ENCODE data around the gene ABLIM1.

DNA sequence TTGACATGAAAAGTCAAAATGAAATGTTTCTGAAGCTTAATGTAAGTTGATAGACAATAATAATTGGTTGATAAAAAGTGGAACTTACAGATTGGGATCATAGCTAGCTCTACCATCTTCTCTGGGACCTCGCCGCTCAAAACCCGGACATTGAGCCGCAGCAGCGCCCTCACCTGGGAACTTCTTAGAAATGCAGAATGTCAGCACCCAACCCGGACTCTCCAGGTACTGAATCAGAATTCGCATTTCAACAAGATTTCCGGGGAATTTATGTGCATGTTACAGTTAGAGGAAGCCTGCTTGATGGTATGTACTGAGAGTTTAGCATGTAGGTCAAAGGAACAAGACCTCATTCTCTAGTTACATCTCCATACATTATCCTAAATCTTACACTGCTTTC, 36.7 kb upstream of the ABLIM1 start:
- TF ChIP-seq, protein P1, sequence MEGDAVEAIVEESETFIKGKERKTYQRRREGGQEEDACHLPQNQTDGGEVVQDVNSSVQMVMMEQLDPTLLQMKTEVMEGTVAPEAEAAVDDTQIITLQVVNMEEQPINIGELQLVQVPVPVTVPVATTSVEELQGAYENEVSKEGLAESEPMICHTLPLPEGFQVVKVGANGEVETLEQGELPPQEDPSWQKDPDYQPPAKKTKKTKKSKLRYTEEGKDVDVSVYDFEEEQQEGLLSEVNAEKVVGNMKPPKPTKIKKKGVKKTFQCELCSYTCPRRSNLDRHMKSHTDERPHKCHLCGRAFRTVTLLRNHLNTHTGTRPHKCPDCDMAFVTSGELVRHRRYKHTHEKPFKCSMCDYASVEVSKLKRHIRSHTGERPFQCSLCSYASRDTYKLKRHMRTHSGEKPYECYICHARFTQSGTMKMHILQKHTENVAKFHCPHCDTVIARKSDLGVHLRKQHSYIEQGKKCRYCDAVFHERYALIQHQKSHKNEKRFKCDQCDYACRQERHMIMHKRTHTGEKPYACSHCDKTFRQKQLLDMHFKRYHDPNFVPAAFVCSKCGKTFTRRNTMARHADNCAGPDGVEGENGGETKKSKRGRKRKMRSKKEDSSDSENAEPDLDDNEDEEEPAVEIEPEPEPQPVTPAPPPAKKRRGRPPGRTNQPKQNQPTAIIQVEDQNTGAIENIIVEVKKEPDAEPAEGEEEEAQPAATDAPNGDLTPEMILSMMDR (tag by site-specific recombination; IDR thresholded peaks at IDR 0.05), result 0 out of 2 replicates have a peak, but pooled peaks have one; percentile 12
- no peak for TF ChIP-seq ZNF133 (tag by site-specific recombination; IDR thresholded peaks at IDR 0.05)
